Body of pancreas (tissue), 4 donors: Measurements from ENCODE around the gene FBN1.

Experiments
- POLR2A ChIP-seq, 3 donors: fragments of 450-650 bp; IDR thresholded peaks; one replicate each; pipeline ENCODE4 v1.6.1; 2016; ENCODE audit warnings: antibody characterized with exemption in 3 of 3, mild to moderate bottlenecking in 2 of 3
- TF ChIP-seq, protein P1 (sequence below), 7 experiments: fragments of 450-650 bp in 4 of 7; fragments of 200-600 bp in 3 of 7; sonication (generic) in 3 of 7; IDR thresholded peaks; one replicate each; pipeline ENCODE4 v1.5.1; 2016 to 2019; ENCODE audit warnings: antibody characterized with exemption in 7 of 7

DNA sequence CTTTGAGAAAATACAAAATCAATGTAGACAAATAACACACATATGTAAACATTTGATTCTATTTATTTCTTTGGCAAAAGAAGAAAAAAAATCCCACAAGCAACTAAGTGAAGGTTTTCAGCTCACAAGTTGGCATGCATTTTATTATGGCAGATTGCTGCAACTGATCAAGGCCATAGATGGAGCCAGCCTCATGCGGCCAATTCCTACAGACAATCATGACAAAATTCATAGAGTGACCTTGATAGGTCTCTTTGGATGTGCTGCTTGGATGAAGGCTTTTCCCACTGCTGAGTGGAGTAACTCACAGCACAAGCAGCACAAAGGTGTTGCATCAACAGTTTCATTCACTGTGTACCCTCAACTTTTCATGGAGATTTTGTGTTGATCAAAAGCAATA, 22.1 kb downstream of the FBN1 start:
- TF ChIP-seq, protein P1, sequence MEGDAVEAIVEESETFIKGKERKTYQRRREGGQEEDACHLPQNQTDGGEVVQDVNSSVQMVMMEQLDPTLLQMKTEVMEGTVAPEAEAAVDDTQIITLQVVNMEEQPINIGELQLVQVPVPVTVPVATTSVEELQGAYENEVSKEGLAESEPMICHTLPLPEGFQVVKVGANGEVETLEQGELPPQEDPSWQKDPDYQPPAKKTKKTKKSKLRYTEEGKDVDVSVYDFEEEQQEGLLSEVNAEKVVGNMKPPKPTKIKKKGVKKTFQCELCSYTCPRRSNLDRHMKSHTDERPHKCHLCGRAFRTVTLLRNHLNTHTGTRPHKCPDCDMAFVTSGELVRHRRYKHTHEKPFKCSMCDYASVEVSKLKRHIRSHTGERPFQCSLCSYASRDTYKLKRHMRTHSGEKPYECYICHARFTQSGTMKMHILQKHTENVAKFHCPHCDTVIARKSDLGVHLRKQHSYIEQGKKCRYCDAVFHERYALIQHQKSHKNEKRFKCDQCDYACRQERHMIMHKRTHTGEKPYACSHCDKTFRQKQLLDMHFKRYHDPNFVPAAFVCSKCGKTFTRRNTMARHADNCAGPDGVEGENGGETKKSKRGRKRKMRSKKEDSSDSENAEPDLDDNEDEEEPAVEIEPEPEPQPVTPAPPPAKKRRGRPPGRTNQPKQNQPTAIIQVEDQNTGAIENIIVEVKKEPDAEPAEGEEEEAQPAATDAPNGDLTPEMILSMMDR (IDR thresholded peaks at IDR 0.05) = no peak
- no peak for TF ChIP-seq POLR2A (IDR thresholded peaks at IDR 0.05)
